ENCODE results near the gene PITHD1. TPM values are rescaled to one million over a fixed set of nuclear protein-coding genes. Genes with fewer than 3 reads are reported as not detected.

The PITHD1 gene
- total and polyA plus RNA-seq, 8 donors, result 18.1 to 62.0 (median 41.3) TPM

- Histone ChIP-seq H3K9me3 (no peaks in the 10 kb centered on the region), H3K4me1 (peaks cover 10 to 50% (median 30%) of the 10 kb centered on the region in 4 donors), H3K4me3 (no peak overlapping the region), H3K27ac (no peak overlapping the region), H3K36me3 (peaks cover 0 to 32% (median 27%) of the 10 kb centered on the region in 4 donors), H3K27me3 (no peaks in the 10 kb centered on the region)
- intact Hi-C loops (cut with DNase I; ENCODE audit: low total_unique reads), result no loop called here
- DNase-seq, result peak; percentile 93 to 94
- WGBS, 5 donors, result 15 to 19% (median 18%) methylated on average over 11 to 14 of the region's 14 CpGs
- TF ChIP-seq CTCF (IDR thresholded peaks at IDR 0.05) (peak in 6 of 7 experiments; percentile 6 to 96 (median 90)), POLR2AphosphoS5 (IDR thresholded peaks at IDR 0.05) (peak in 1 of 3 donors; percentile 67), POLR2A (IDR thresholded peaks at IDR 0.05) (no peak)
Measured at GRCh38 chr1:23772049-23772853, 6.0 kb upstream of the PITHD1 start.

GRCh38 chr1:23772854-23773242 lies 5.4 kb upstream of the PITHD1 start:
- TF ChIP-seq POLR2A (IDR thresholded peaks at IDR 0.05), result no peak
- TF ChIP-seq CTCF (IDR thresholded peaks at IDR 0.05), result no peak
- TF ChIP-seq EP300 (IDR thresholded peaks at IDR 0.05), result no peak
- no peak for TF ChIP-seq POLR2AphosphoS5 (IDR thresholded peaks at IDR 0.05)
- no peak for DNase-seq
- intact Hi-C loops (cut with DNase I; ENCODE audit: low total_unique reads), result no loop called here
- Histone ChIP-seq H3K27ac (no peak overlapping the region), H3K4me1 (peaks cover 15 to 56% (median 36%) of the 10 kb centered on the region in 4 donors), H3K9me3 (no peaks in the 10 kb centered on the region), H3K27me3 (no peaks in the 10 kb centered on the region), H3K4me3 (no peak overlapping the region), H3K36me3 (peaks cover 0 to 26% (median 22%) of the 10 kb centered on the region in 4 donors)
- WGBS, 5 donors, result 64 to 89% (median 77%) methylated on average over 10 of the region's 10 CpGs

GRCh38 chr1:23774174-23774880 lies 3.9 kb upstream of the PITHD1 start:
- H3K36me3 ChIP-seq, result peaks cover 0 to 16% (median 13%) of the 10 kb centered on the region in 4 donors
- no peak for DNase-seq

GRCh38 chr1:23776217-23776616 lies 2.0 kb upstream of the PITHD1 start:
- 34 to 55% (median 51%) methylated on average over 2 of the region's 2 CpGs for WGBS, 5 donors
- H3K27ac ChIP-seq, result peak overlapping the region; percentile 13 to 92 (median 60)
- no peak for TF ChIP-seq POLR2A (IDR thresholded peaks at IDR 0.05)
- TF ChIP-seq EP300 (IDR thresholded peaks at IDR 0.05), result no peak
- no peak for TF ChIP-seq CTCF (IDR thresholded peaks at IDR 0.05)
- TF ChIP-seq POLR2AphosphoS5 (IDR thresholded peaks at IDR 0.05), result no peak
- H3K4me1 ChIP-seq, result peaks cover 32 to 81% (median 56%) of the 10 kb centered on the region in 4 donors
- H3K9me3 ChIP-seq, result no peaks in the 10 kb centered on the region
- H3K4me3 ChIP-seq, result no peak overlapping the region
- H3K36me3 ChIP-seq, result peaks cover 5 to 23% (median 20%) of the 10 kb centered on the region in 4 donors
- DNase-seq, result no peak
- no peaks in the 10 kb centered on the region for H3K27me3 ChIP-seq
- intact Hi-C loops (cut with DNase I; ENCODE audit: low total_unique reads), result no loop called here

More at GRCh38 chr1:23774174-23774880, 3.9 kb upstream of the PITHD1 start:
- Histone ChIP-seq H3K27me3 (no peaks in the 10 kb centered on the region), H3K9me3 (no peaks in the 10 kb centered on the region), H3K4me1 (peaks cover 21 to 62% (median 41%) of the 10 kb centered on the region in 4 donors), H3K27ac (no peak overlapping the region), H3K4me3 (no peak overlapping the region)
- no peak for TF ChIP-seq POLR2AphosphoS5 (IDR thresholded peaks at IDR 0.05)
- intact Hi-C loops (cut with DNase I; ENCODE audit: low total_unique reads), result no loop called here
- WGBS, 5 donors, result 62 to 71% (median 66%) methylated on average over 6 of the region's 6 CpGs

Measured in stomach (tissue), 9 donors.